GM21576 (cell line): ENCODE data around the gene PTPRK.
A peak's percentile ranks its signal among the peaks of the same experiment; 100 is the strongest.

Source experiments
- ATAC-seq: cut with Tn5 transposase; IDR thresholded peaks from one replicate; pipeline ENCODE4 v1.9.1; 2021; ENCODE audit warnings: mild to moderate bottlenecking, moderate library complexity; ENCODE audit not compliant: unreplicated experiment

PTPRK gene

GRCh38 chr6:128252341-128253176 lies 267.8 kb downstream of the PTPRK start:
- no peak for ATAC-seq

GRCh38 chr6:128251445-128252340 lies 268.7 kb downstream of the PTPRK start:
- no peak for ATAC-seq

- ATAC-seq: no peak
Measured at GRCh38 chr6:128250370-128251070, 269.9 kb downstream of the PTPRK start.

- no peak for ATAC-seq
Measured at GRCh38 chr6:128249429-128249828, 271.0 kb downstream of the PTPRK start.

GRCh38 chr6:128246472-128247260 lies 273.7 kb downstream of the PTPRK start:
- no peak for ATAC-seq

- no peak for ATAC-seq
Measured at GRCh38 chr6:128244751-128245405, 275.5 kb downstream of the PTPRK start.

- ATAC-seq: no peak
Measured at GRCh38 chr6:128242765-128243403, 277.5 kb downstream of the PTPRK start.

GRCh38 chr6:128241216-128241615 lies 279.2 kb downstream of the PTPRK start:
- ATAC-seq: no peak

GRCh38 chr6:128240024-128240428 lies 280.4 kb downstream of the PTPRK start:
- peak; percentile 80 for ATAC-seq

- no peak for ATAC-seq
Measured at GRCh38 chr6:128239146-128239545, 281.3 kb downstream of the PTPRK start.

GRCh38 chr6:128238225-128238624 lies 282.2 kb downstream of the PTPRK start:
- ATAC-seq: no peak

GRCh38 chr6:128235556-128235955 lies 284.8 kb downstream of the PTPRK start:
- ATAC-seq: no peak

- ATAC-seq: no peak
Measured at GRCh38 chr6:128233531-128233930, 286.9 kb downstream of the PTPRK start.

- ATAC-seq: no peak
Measured at GRCh38 chr6:128230267-128230989, 290.0 kb downstream of the PTPRK start.

GRCh38 chr6:128225612-128226011 lies 294.8 kb downstream of the PTPRK start:
- no peak for ATAC-seq

- ATAC-seq: no peak
Measured at GRCh38 chr6:128216917-128217316, 303.5 kb downstream of the PTPRK start.

GRCh38 chr6:128209771-128210170 lies 310.6 kb downstream of the PTPRK start:
- ATAC-seq: no peak

GRCh38 chr6:128208851-128209580 lies 311.4 kb downstream of the PTPRK start:
- no peak for ATAC-seq
